Caco-2 (cell line): Measurements from ENCODE around the gene KIFAP3. TPM values are rescaled to one million over a fixed set of nuclear protein-coding genes. Genes with fewer than 3 reads are reported as not detected.

ENCODE experiments used
- BruUV-seq: library from RNA; stranded (reverse); fragments of 400-500 nt; replicated peaks from 2 replicates; lab custom pipeline; 2021; lab: Mats Ljungman, UMichigan
- CTCF ChIA-PET: fragments of 300-600 bp; sonication (Branson Sonifier 250); formaldehyde crosslinking; loops from one replicate; lab custom pipeline; 2022; ENCODE audit warnings: antibody characterized with exemption; lab: Charles Lee
- POLR2A ChIA-PET: fragments of 300-600 bp; sonication (Branson Sonifier 250); formaldehyde crosslinking; loops from one replicate; lab custom pipeline; 2022; ENCODE audit warnings: antibody characterized with exemption; lab: Charles Lee
- DNase-seq, 2 experiments: peaks; one replicate each; pipeline versions ENCODE4 v3.0.0 to v3.0.0-alpha.2; 2020 to 2022
- H3K27me3 ChIP-seq: replicated peaks from 2 replicates; pipeline ENCODE4 v1.6.0; 2011; ENCODE audit warnings: low read length; ENCODE audit not compliant: control insufficient read depth, insufficient read depth
- H3K36me3 ChIP-seq: 2 replicates; pipeline ENCODE4 v1.5.1; 2011; ENCODE audit warnings: low read length; ENCODE audit not compliant: control insufficient read depth, insufficient read depth
- H3K4me1 ChIP-seq: fragments of 250-450 bp; sonication (Bioruptor Pico); 2 replicates; pipeline ENCODE4 v1.5.1; 2020; ENCODE audit warnings: mild to moderate bottlenecking
- H3K4me3 ChIP-seq: 2 replicates; pipeline ENCODE4 v1.5.1; 2011; ENCODE audit warnings: low read depth, mild to moderate bottlenecking, control low read depth, low read length
- H3K9me3 ChIP-seq: fragments of 250-450 bp; sonication (Bioruptor Pico); 2 replicates; pipeline ENCODE4 v1.5.1; 2020; ENCODE audit warnings: mild to moderate bottlenecking, moderate library complexity
- H3K27ac Mint-ChIP-seq: one replicate; pipeline ENCODE4 v1.8.0; 2022; ENCODE audit warnings: mixed read lengths; ENCODE audit not compliant: unreplicated experiment
- H3K27me3 Mint-ChIP-seq: one replicate; pipeline ENCODE4 v1.8.0; 2022; ENCODE audit warnings: mixed read lengths; ENCODE audit not compliant: insufficient read depth, unreplicated experiment
- H3K36me3 Mint-ChIP-seq: one replicate; pipeline ENCODE4 v1.8.0; 2022; ENCODE audit warnings: mild to moderate bottlenecking, mixed read lengths; ENCODE audit not compliant: insufficient read depth, unreplicated experiment
- H3K4me1 Mint-ChIP-seq: one replicate; pipeline ENCODE4 v1.8.0; 2022; ENCODE audit warnings: low read depth, mixed read lengths; ENCODE audit not compliant: unreplicated experiment
- H3K4me3 Mint-ChIP-seq: one replicate; pipeline ENCODE4 v1.8.0; 2022; ENCODE audit warnings: mild to moderate bottlenecking, moderate library complexity, mixed read lengths; ENCODE audit not compliant: unreplicated experiment
- H3K9me3 Mint-ChIP-seq: one replicate; pipeline ENCODE4 v1.8.0; 2022; ENCODE audit warnings: mixed read lengths; ENCODE audit not compliant: unreplicated experiment
- CTCF ChIP-seq, 2 experiments: fragments of 200-600 bp in 1 of 2; IDR thresholded peaks; 1 replicate in 1 of 2; 2 replicates in 1 of 2; pipeline versions ENCODE4 v1.5.1 to v1.8.0; 2011 to 2022; ENCODE audit warnings: antibody characterized with exemption in 1 of 2, control low read depth in 1 of 2, inconsistent platforms in 1 of 2, low read depth in 1 of 2, low read length in 1 of 2, mild to moderate bottlenecking in 1 of 2, moderate library complexity in 1 of 2; ENCODE audit not compliant: insufficient read depth in 1 of 2, severe bottlenecking in 1 of 2, unreplicated experiment in 1 of 2
- intact Hi-C: fragments of 100-400 bp; cut with micrococcal nuclease; formaldehyde crosslinking; loops from one replicate; pipeline ENCODE4 v1.10.0; 2022; ENCODE audit not compliant: unreplicated experiment
- total RNA-seq: library from RNA; stranded (reverse); gene quantifications from 2 replicates; pipeline ENCODE4 v1.2.3, GENCODE V29; 2022

KIFAP3 gene
- total RNA-seq, 1 experiment from 2014 or later: 10.9 TPM

- no TSS peak for BruUV-seq
Observed at GRCh38 chr1:170032531-170033280, 41.8 kb downstream of the KIFAP3 start.

GRCh38 chr1:170030212-170030611 lies 44.3 kb downstream of the KIFAP3 start:
- ChIA-PET CTCF (no interaction called here), POLR2A (interaction anchor here (0.6 kb wide), 1 partner anchor 920 kb away, joined by 6 read pairs; no protein-coding TSS in a partner anchor)
- DNase-seq: no peak
- Mint-ChIP-seq H3K4me3 (no peak overlapping the region), H3K9me3 (peaks cover 19% of the 10 kb centered on the region), H3K4me1 (no peaks in the 10 kb centered on the region), H3K27me3 (no peaks in the 10 kb centered on the region), H3K36me3 (no peaks in the 10 kb centered on the region), H3K27ac (no peak overlapping the region)
- H3K4me1 ChIP-seq: no peaks in the 10 kb centered on the region
- no peaks in the 10 kb centered on the region for H3K36me3 ChIP-seq
- peaks cover 7% of the 10 kb centered on the region; the same call in 1 of the 2 replicates for H3K9me3 ChIP-seq
- intact Hi-C loops: no loop called here
- no peak for TF ChIP-seq CTCF (IDR thresholded peaks at IDR 0.05; ENCODE audit: insufficient read depth in 1 of 2, low read depth in 1 of 2, low read length in 1 of 2, severe bottlenecking in 1 of 2, unreplicated experiment in 1 of 2)
- BruUV-seq: no TSS peak
- H3K4me3 ChIP-seq: no peak overlapping the region
- H3K27me3 ChIP-seq: no peaks in the 10 kb centered on the region

More at GRCh38 chr1:170032531-170033280, 41.8 kb downstream of the KIFAP3 start:
- no peak for TF ChIP-seq CTCF (IDR thresholded peaks at IDR 0.05; ENCODE audit: insufficient read depth in 1 of 2, low read depth in 1 of 2, low read length in 1 of 2, severe bottlenecking in 1 of 2, unreplicated experiment in 1 of 2)
- Mint-ChIP-seq H3K27ac (no peak overlapping the region), H3K4me3 (no peak overlapping the region), H3K27me3 (no peaks in the 10 kb centered on the region), H3K36me3 (no peaks in the 10 kb centered on the region), H3K4me1 (no peaks in the 10 kb centered on the region), H3K9me3 (peaks cover under 1% of the 10 kb centered on the region)
- Histone ChIP-seq H3K4me1 (no peaks in the 10 kb centered on the region), H3K36me3 (no peaks in the 10 kb centered on the region), H3K27me3 (no peaks in the 10 kb centered on the region), H3K4me3 (no peak overlapping the region), H3K9me3 (peaks cover 3% of the 10 kb centered on the region; the same call in 1 of the 2 replicates)
- POLR2A ChIA-PET: no interaction called here
- intact Hi-C loops: no loop called here
- CTCF ChIA-PET: no interaction called here
- DNase-seq: no peak

GRCh38 chr1:170027760-170028159 lies 46.7 kb downstream of the KIFAP3 start:
- peaks cover 19% of the 10 kb centered on the region for H3K9me3 Mint-ChIP-seq
- no peak for DNase-seq
- Histone ChIP-seq H3K36me3 (no peaks in the 10 kb centered on the region), H3K4me1 (no peaks in the 10 kb centered on the region), H3K27me3 (no peaks in the 10 kb centered on the region), H3K9me3 (peaks cover 7% of the 10 kb centered on the region; the same call in 1 of the 2 replicates), H3K4me3 (no peak overlapping the region)
- H3K4me1 Mint-ChIP-seq: no peaks in the 10 kb centered on the region
- no peak overlapping the region for H3K27ac Mint-ChIP-seq
- ChIA-PET POLR2A (no interaction called here), CTCF (no interaction called here)
- no peak overlapping the region for H3K4me3 Mint-ChIP-seq
- no peaks in the 10 kb centered on the region for H3K36me3 Mint-ChIP-seq
- intact Hi-C loops: no loop called here
- no peak for TF ChIP-seq CTCF (IDR thresholded peaks at IDR 0.05; ENCODE audit: insufficient read depth in 1 of 2, low read depth in 1 of 2, low read length in 1 of 2, severe bottlenecking in 1 of 2, unreplicated experiment in 1 of 2)
- H3K27me3 Mint-ChIP-seq: no peaks in the 10 kb centered on the region
- BruUV-seq: no TSS peak
